H1 (cell line): ENCODE results near the gene S1PR3. TPM values are rescaled to one million over a fixed set of nuclear protein-coding genes. Genes with fewer than 3 reads are reported as not detected.

Experiments
- CTCF ChIA-PET: fragments of 300-600 bp; sonication (Branson Sonifier 250); formaldehyde crosslinking; loops from one replicate; lab custom pipeline; 2021; ENCODE audit not compliant: partially characterized antibody; lab: Charles Lee
- POLR2A ChIA-PET: fragments of 300-600 bp; sonication (Branson Sonifier 250); formaldehyde crosslinking; loops from one replicate; lab custom pipeline; 2021; ENCODE audit warnings: inconsistent platforms; ENCODE audit not compliant: partially characterized antibody; lab: Charles Lee
- DNase-seq, 2 experiments: peaks; one replicate each; pipeline versions ENCODE4 v3.0.0 to v3.0.0-alpha.2; 2010 to 2022; ENCODE audit warnings: low spot score in 2 of 2, low read depth in 1 of 2, mixed read lengths in 1 of 2
- FAIRE-seq: peaks from 2 replicates; lab custom pipeline; 2011; peaks lifted over from hg19 to GRCh38; lab: Jason Lieb, UNC
- H2AFZ ChIP-seq: 2 replicates; pipeline ENCODE4 v1.8.1; 2012; ENCODE audit warnings: low read length, inconsistent platforms
- H2AK5ac ChIP-seq: 2 replicates; pipeline ENCODE4 v1.6.1; 2013; ENCODE audit warnings: low read depth, low read length
- H2BK120ac ChIP-seq: replicated peaks from 2 replicates; pipeline ENCODE3; 2013; ENCODE audit warnings: low read depth, low read length, inconsistent platforms
- H2BK12ac ChIP-seq: 2 replicates; pipeline ENCODE4 v1.6.1; 2013; ENCODE audit warnings: low read depth, low read length
- H2BK15ac ChIP-seq: 2 replicates; pipeline ENCODE4 v1.6.1; 2013; ENCODE audit warnings: low read length
- H2BK20ac ChIP-seq: 2 replicates; pipeline ENCODE4 v1.6.1; 2013; ENCODE audit warnings: low read length
- H2BK5ac ChIP-seq: 2 replicates; pipeline ENCODE4 v1.6.1; 2013; ENCODE audit warnings: low read depth, low read length
- H3K14ac ChIP-seq: 2 replicates; pipeline ENCODE4 v1.6.1; 2013; ENCODE audit warnings: inconsistent platforms; ENCODE audit not compliant: insufficient read length
- H3K18ac ChIP-seq: 2 replicates; pipeline ENCODE4 v1.6.1; 2013; ENCODE audit warnings: low read length; ENCODE audit errors: extremely low read depth
- H3K23ac ChIP-seq: 2 replicates; pipeline ENCODE4 v1.6.1; 2013; ENCODE audit warnings: inconsistent platforms; ENCODE audit not compliant: insufficient read length
- H3K23me2 ChIP-seq: 2 replicates; pipeline ENCODE4 v1.6.1; 2013; ENCODE audit warnings: low read depth, low read length
- H3K27ac ChIP-seq: 2 replicates; pipeline ENCODE4 v1.6.1; 2011; ENCODE audit warnings: low read depth, low read length, inconsistent platforms
- H3K27me3 ChIP-seq, 4 experiments: replicated peaks in 1 of 4; 1 replicate in 1 of 4; 2 replicates in 3 of 4; pipeline versions ENCODE4 v1.6.1 to v1.8.1; 2011 to 2013; ENCODE audit warnings: low read length in 3 of 4, mild to moderate bottlenecking in 3 of 4, inconsistent platforms in 2 of 4, mixed read lengths in 2 of 4, moderate library complexity in 1 of 4; ENCODE audit not compliant: control insufficient read depth in 3 of 4, insufficient read depth in 3 of 4; ENCODE audit errors: extremely low read depth in 1 of 4
- H3K36me3 ChIP-seq, 4 experiments: 2 replicates each; pipeline versions ENCODE4 v1.6.1 to v1.8.1; 2011 to 2013; ENCODE audit warnings: mild to moderate bottlenecking in 4 of 4, low read length in 3 of 4, moderate library complexity in 2 of 4, control low read depth in 1 of 4, inconsistent platforms in 1 of 4; ENCODE audit not compliant: insufficient read depth in 4 of 4, control insufficient read depth in 2 of 4
- H3K4ac ChIP-seq: replicated peaks from 2 replicates; pipeline ENCODE3; 2013; ENCODE audit warnings: low read length, low read depth, mixed read lengths, inconsistent platforms; ENCODE audit not compliant: insufficient read length
- H3K4me1 ChIP-seq, 4 experiments: replicated peaks in 1 of 4; 1 replicate in 1 of 4; 2 replicates in 3 of 4; pipeline versions ENCODE4 v1.6.1 to v1.8.1; 2011 to 2013; ENCODE audit warnings: low read length in 3 of 4, inconsistent platforms in 2 of 4, mixed read lengths in 1 of 4; ENCODE audit not compliant: insufficient read depth in 4 of 4, control insufficient read depth in 3 of 4
- H3K4me2 ChIP-seq, 2 experiments: 2 replicates each; pipeline versions ENCODE4 v1.6.1 to v1.8.1; 2011 to 2013; ENCODE audit warnings: low read depth in 2 of 2, low read length in 2 of 2, control low read depth in 1 of 2, inconsistent platforms in 1 of 2, mild to moderate bottlenecking in 1 of 2; ENCODE audit not compliant: insufficient read depth in 1 of 2
- H3K4me3 ChIP-seq, 4 experiments: fragments of 200-600, 300-600 bp in 1 of 4; sonication (generic), shearing (Covaris generic), sonication (Bioruptor Twin) in 1 of 4; 2 replicates each; pipeline versions ENCODE4 v1.5.1 to v1.8.1; 2011 to 2016; ENCODE audit warnings: low read length in 4 of 4, low read depth in 3 of 4, control low read depth in 2 of 4, inconsistent platforms in 2 of 4, mild to moderate bottlenecking in 2 of 4, mixed read lengths in 1 of 4, moderate library complexity in 1 of 4; ENCODE audit not compliant: insufficient read depth in 2 of 4; ENCODE audit errors: extremely low read depth in 1 of 4
- H3K56ac ChIP-seq: replicated peaks from 2 replicates; pipeline ENCODE3; 2013; ENCODE audit warnings: low read depth, mild to moderate bottlenecking, mixed read lengths, low read length, inconsistent platforms; ENCODE audit not compliant: insufficient read length
- H3K79me1 ChIP-seq: 2 replicates; pipeline ENCODE4 v1.6.1; 2013; ENCODE audit warnings: low read depth, low read length, control low read depth
- H3K79me2 ChIP-seq, 2 experiments: 2 replicates each; pipeline versions ENCODE4 v1.6.1 to v1.8.1; 2012 to 2013; ENCODE audit warnings: low read length in 2 of 2, mild to moderate bottlenecking in 2 of 2, inconsistent platforms in 1 of 2; ENCODE audit not compliant: insufficient read depth in 2 of 2, control insufficient read depth in 1 of 2
- H3K9ac ChIP-seq, 4 experiments: replicated peaks in 1 of 4; 1 replicate in 1 of 4; 2 replicates in 3 of 4; pipeline versions ENCODE4 v1.6.1 to v1.8.1; 2011 to 2013; ENCODE audit warnings: low read depth in 3 of 4, low read length in 3 of 4, control low read depth in 2 of 4, mild to moderate bottlenecking in 2 of 4, moderate library complexity in 2 of 4, inconsistent platforms in 1 of 4; ENCODE audit errors: extremely low read depth in 1 of 4
- H3K9me3 ChIP-seq, 2 experiments: 2 replicates each; pipeline versions ENCODE4 v1.6.1 to v1.8.1; 2012 to 2013; ENCODE audit warnings: mild to moderate bottlenecking in 2 of 2, moderate library complexity in 2 of 2, control low read depth in 1 of 2, inconsistent platforms in 1 of 2, low read depth in 1 of 2, low read length in 1 of 2, mixed read lengths in 1 of 2; ENCODE audit not compliant: insufficient read depth in 2 of 2
- H4K20me1 ChIP-seq, 2 experiments: replicated peaks in 1 of 2; 2 replicates each; pipeline versions ENCODE3 to v1.8.1; 2011 to 2013; ENCODE audit warnings: inconsistent platforms in 2 of 2, low read length in 2 of 2, mild to moderate bottlenecking in 1 of 2; ENCODE audit not compliant: insufficient read depth in 2 of 2, control insufficient read depth in 1 of 2
- H4K5ac ChIP-seq: 2 replicates; pipeline ENCODE4 v1.6.1; 2013; ENCODE audit warnings: low read length, low read depth, mixed read lengths, inconsistent platforms; ENCODE audit not compliant: insufficient read length
- H4K8ac ChIP-seq: 2 replicates; pipeline ENCODE4 v1.8.0; 2013; ENCODE audit warnings: mild to moderate bottlenecking, moderate library complexity, low read length, inconsistent platforms; ENCODE audit not compliant: insufficient read depth; ENCODE audit errors: extremely low read depth
- H4K91ac ChIP-seq: replicated peaks from 2 replicates; pipeline ENCODE3; 2013; ENCODE audit warnings: low read length, mixed read lengths, inconsistent platforms; ENCODE audit not compliant: insufficient read length
- CHD1 ChIP-seq: IDR thresholded peaks from 2 replicates; pipeline ENCODE4 v1.6.1; 2012; ENCODE audit warnings: low read depth, low read length, improper control_type of control experiment
- JUN ChIP-seq: IDR thresholded peaks from 2 replicates; pipeline ENCODE4 v1.6.1; 2011; ENCODE audit warnings: low read depth, mild to moderate bottlenecking, improper control_type of control experiment, low read length
- MAFK ChIP-seq: IDR thresholded peaks from 2 replicates; pipeline ENCODE4 v1.6.1; 2012; ENCODE audit warnings: low read depth, mild to moderate bottlenecking, improper control_type of control experiment, low read length
- WGBS, 2 experiments: shearing (Covaris generic) in 1 of 2; methylation state at CpG; one replicate each; pipeline versions ENCODE4 v1.1.6 to v1.1.7; 2013 to 2015; ENCODE audit warnings: low lambda C conversion rate in 2 of 2, mixed read lengths in 2 of 2, inconsistent platforms in 1 of 2, low coverage in 1 of 2, missing lambda C conversion rate in 1 of 2; ENCODE audit not compliant: insufficient replicate concordance in 2 of 2, insufficient coverage in 1 of 2, insufficient read length in 1 of 2; ENCODE audit errors: extremely low coverage in 1 of 2, missing lambda C conversion rate in 1 of 2; 5-methylcytosine and 5-hydroxymethylcytosine counted together
- polyA plus RNA-seq, 7 experiments: library from polyadenylated mRNA; depleted of rRNA in 3 of 7; stranded (reverse) in 5 of 7; unstranded in 2 of 7; fragments of >200 nt in 5 of 7; fragments of 200-250 nt in 2 of 7; gene quantifications; 1 replicate in 5 of 7; 2 replicates in 1 of 7; 4 replicates in 1 of 7; pipeline versions ENCODE4 v1.2.1 to v1.2.3, GENCODE V29; 2011 to 2013; ENCODE audit warnings: missing spikeins in 2 of 7, mixed read lengths in 2 of 7
- total RNA-seq: library from RNA; stranded (reverse); fragmentation: NEBNext Ultra II Directional; extraction: Animal tissue kit (Norgen Biotek cat#: 25700); gene quantifications from 2 replicates; pipeline ENCODE4 v1.2.1, GENCODE V29; 2021

The S1PR3 gene
- total and polyA plus RNA-seq, 2 of the 8 experiments (the other 6 are each of a cell fraction or from before 2014, with no cell fraction given), result 3.7 to 6.4 TPM

DNA sequence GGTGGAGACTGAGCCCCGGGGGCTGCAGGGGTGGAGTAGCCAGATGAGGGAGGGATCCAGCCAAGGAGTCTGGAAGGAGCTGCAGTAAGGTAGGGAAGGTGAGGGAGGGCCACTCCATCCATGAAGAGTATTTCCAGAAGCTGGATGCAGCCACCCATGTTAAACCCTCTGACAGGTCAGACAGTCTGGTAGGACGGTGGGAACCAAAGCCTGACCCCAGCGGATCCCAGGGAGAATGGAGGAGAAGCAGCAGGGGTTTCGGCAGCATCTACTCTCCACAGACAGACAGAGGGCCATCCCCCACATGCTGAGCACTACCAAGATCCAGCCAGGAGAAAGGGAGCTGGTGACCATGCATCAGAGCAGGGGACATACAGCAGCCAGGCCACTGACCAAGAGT lies 22.5 kb upstream of the S1PR3 start:
- H2AFZ ChIP-seq, result no peak overlapping the region
- no peak for TF ChIP-seq JUN
- no peak for TF ChIP-seq MAFK
- no peak for TF ChIP-seq CHD1

More for the DNA sequence above, 22.5 kb upstream of the S1PR3 start:
- ChIA-PET POLR2A (no interaction called here), CTCF (no interaction called here)
- no peak overlapping the region for H4K91ac ChIP-seq
- no peak overlapping the region for H3K4me3 ChIP-seq
- no peaks in the 10 kb centered on the region for H3K79me1 ChIP-seq
- no peaks in the 10 kb centered on the region for H3K36me3 ChIP-seq
- peaks cover 5% of the 10 kb centered on the region for H3K23me2 ChIP-seq
- WGBS, 2 experiments, result 90% methylated on average over 4 of the region's 4 CpGs; no CpG with 5 or more reads in 1 of the 2 experiments
- H2BK15ac ChIP-seq, result peak overlapping the region; percentile 31; the same call in 1 of the 2 replicates
- no peak overlapping the region for H2BK120ac ChIP-seq
- H2AK5ac ChIP-seq, result no peak overlapping the region
- no peak overlapping the region for H3K18ac ChIP-seq
- no peak overlapping the region for H2BK20ac ChIP-seq
- H4K8ac ChIP-seq, result no peak overlapping the region
- no peak overlapping the region for H2BK5ac ChIP-seq
- H4K5ac ChIP-seq, result no peak overlapping the region
- H3K56ac ChIP-seq, result no peak overlapping the region
- H3K14ac ChIP-seq, result no peak overlapping the region
- H3K4ac ChIP-seq, result no peak overlapping the region
- peaks cover 0 to 3% (median 0%) of the 10 kb centered on the region in 4 experiments; a peak in 1 of 7 replicates for H3K27me3 ChIP-seq
- peaks cover 0 to 7% (median 4%) of the 10 kb centered on the region in 4 experiments; a peak in 3 of 7 replicates for H3K4me1 ChIP-seq
- H3K23ac ChIP-seq, result no peak overlapping the region
- H4K20me1 ChIP-seq, result peaks cover 0 to 5% of the 10 kb centered on the region in 2 experiments
- no peak overlapping the region for H3K4me2 ChIP-seq
- no peak overlapping the region for H3K9ac ChIP-seq
- H2BK12ac ChIP-seq, result 0 out of 2 replicates have a peak overlapping the region, but pooled peaks have one; percentile 17
- H3K27ac ChIP-seq, result no peak overlapping the region
- DNase-seq (no peak), FAIRE-seq (no peak)
- peaks cover 0 to 3% of the 10 kb centered on the region in 2 experiments; a peak in 2 of 4 replicates for H3K79me2 ChIP-seq
- no peaks in the 10 kb centered on the region; a peak in 1 of 4 replicates for H3K9me3 ChIP-seq
